HCT116 (cell line): ENCODE results near the gene SECISBP2. TPM values are rescaled to one million over a fixed set of nuclear protein-coding genes. Genes with fewer than 3 reads are reported as not detected.

Source experiments
- ATAC-seq: fragments of 200-7000 bp; cut with Tn5 transposase; 2 replicates; pipeline ENCODE4 v1.9.1; 2020; ENCODE audit warnings: mild to moderate bottlenecking, moderate library complexity
- BruUV-seq: library from RNA; stranded (reverse); fragments of 400-500 nt; replicated peaks from 2 replicates; lab custom pipeline; 2021; lab: Mats Ljungman, UMichigan
- CTCF ChIA-PET: fragments of 300-600 bp; sonication (Branson Sonifier 250); formaldehyde crosslinking; loops from one replicate; lab custom pipeline; 2021; ENCODE audit warnings: antibody characterized with exemption; lab: Charles Lee
- POLR2A ChIA-PET: fragments of 300-600, 350-600 bp; sonication (Branson Sonifier 250); formaldehyde crosslinking; loops from one replicate; lab custom pipeline; 2021; ENCODE audit warnings: antibody characterized with exemption; lab: Charles Lee
- RAD21 ChIA-PET, 2 experiments: fragments of 300-600 bp; sonication (Branson Sonifier 250); formaldehyde crosslinking; loops; one replicate each; lab custom pipeline; 2023; ENCODE audit warnings: low total read pairs in 2 of 2; ENCODE audit not compliant: uncharacterized antibody in 2 of 2, unreplicated experiment in 2 of 2, low non-redundant PET in 1 of 2; lab: Charles Lee
- DNase-seq: peaks from one replicate; pipeline ENCODE4 v3.0.0-alpha.2; 2010; ENCODE audit warnings: low read depth, low spot score
- H2AFZ ChIP-seq: fragments of 200-600 bp; shearing (Covaris generic), sonication (generic); 2 replicates; pipeline ENCODE4 v1.6.1; 2017; ENCODE audit warnings: low read depth, mixed run types, mixed read lengths, antibody characterized with exemption, low read length; ENCODE audit not compliant: poor library complexity, severe bottlenecking
- H3K27ac ChIP-seq: 2 replicates; pipeline ENCODE4 v1.5.1; 2012; ENCODE audit warnings: low read depth, low read length
- H3K27me3 ChIP-seq: fragments of 200-600 bp; sonication (generic); 2 replicates; pipeline ENCODE4 v1.6.1; 2016; ENCODE audit warnings: mixed run types, low read length, mixed read lengths; ENCODE audit not compliant: insufficient read depth
- H3K36me3 ChIP-seq, 2 experiments: fragments of 200-500 bp in 1 of 2; fragments of 200-600 bp in 1 of 2; sonication (Bioruptor generic) in 1 of 2; sonication (generic) in 1 of 2; 2 replicates each; pipeline versions ENCODE4 v1.5.1 to v1.6.1; 2014 to 2016; ENCODE audit warnings: low read length in 2 of 2, inconsistent platforms in 1 of 2, mixed read lengths in 1 of 2, mixed run types in 1 of 2; ENCODE audit not compliant: insufficient read depth in 2 of 2, control insufficient read depth in 1 of 2
- H3K4me1 ChIP-seq, 2 experiments: fragments of 200-600 bp in 1 of 2; sonication (generic) in 1 of 2; 2 replicates each; pipeline versions ENCODE4 v1.5.1 to v1.6.1; 2012 to 2017; ENCODE audit warnings: low read length in 2 of 2, inconsistent platforms in 1 of 2, mild to moderate bottlenecking in 1 of 2, mixed read lengths in 1 of 2, mixed run types in 1 of 2, moderate library complexity in 1 of 2; ENCODE audit not compliant: insufficient read depth in 2 of 2, control insufficient read depth in 1 of 2
- H3K4me2 ChIP-seq: fragments of 200-600 bp; sonication (generic); 2 replicates; pipeline ENCODE4 v1.6.1; 2017; ENCODE audit warnings: mixed run types, low read length, mixed read lengths
- H3K4me3 ChIP-seq, 2 experiments: fragments of 200-600 bp in 1 of 2; sonication (generic) in 1 of 2; replicated peaks in 1 of 2; 2 replicates each; pipeline ENCODE4 v1.5.1; 2011 to 2016; ENCODE audit warnings: low read length in 2 of 2, control low read depth in 1 of 2, low read depth in 1 of 2, mild to moderate bottlenecking in 1 of 2, mixed read lengths in 1 of 2, mixed run types in 1 of 2
- H3K79me2 ChIP-seq: fragments of 200-600 bp; sonication (generic); 2 replicates; pipeline ENCODE4 v1.6.1; 2017; ENCODE audit warnings: mild to moderate bottlenecking, mixed run types, low read length, moderate library complexity, mixed read lengths; ENCODE audit not compliant: insufficient read depth
- H3K9ac ChIP-seq: fragments of 200-600 bp; sonication (generic); 2 replicates; pipeline ENCODE4 v1.6.1; 2016; ENCODE audit warnings: low read length, mixed read lengths
- H3K9me2 ChIP-seq: fragments of 200-600 bp; sonication (generic), shearing (Covaris generic); 2 replicates; pipeline ENCODE4 v1.6.1; 2017; ENCODE audit warnings: mixed run types, mild to moderate bottlenecking, moderate library complexity; ENCODE audit not compliant: insufficient read depth
- H3K9me3 ChIP-seq, 2 experiments: fragments of 200-500 bp in 1 of 2; fragments of 200-600 bp in 1 of 2; sonication (Bioruptor generic) in 1 of 2; sonication (generic) in 1 of 2; 2 replicates each; pipeline ENCODE4 v1.6.1; 2014 to 2017; ENCODE audit warnings: low read length in 2 of 2, mixed read lengths in 2 of 2, inconsistent platforms in 1 of 2, low read depth in 1 of 2, mild to moderate bottlenecking in 1 of 2, mixed run types in 1 of 2, moderate library complexity in 1 of 2; ENCODE audit not compliant: control insufficient read depth in 1 of 2, insufficient read depth in 1 of 2
- H4K20me1 ChIP-seq: fragments of 200-600 bp; sonication (generic), shearing (Covaris generic); 2 replicates; pipeline ENCODE4 v1.6.1; 2017; ENCODE audit warnings: mixed run types, mild to moderate bottlenecking, moderate library complexity; ENCODE audit not compliant: insufficient read depth
- ATF3 ChIP-seq: IDR thresholded peaks from 2 replicates; pipeline ENCODE4 v1.6.1; 2012
- CTCF ChIP-seq, 3 experiments: fragments of 200-600 bp in 1 of 3; sonication (generic) in 1 of 3; IDR thresholded peaks in 2 of 3; conservative IDR thresholded peaks in 1 of 3; 2 replicates each; pipeline ENCODE4 v1.5.1; 2012 to 2017; ENCODE audit warnings: low read depth in 2 of 3, low read length in 2 of 3, antibody characterized with exemption in 1 of 3, borderline replicate concordance in 1 of 3, control low read depth in 1 of 3, mild to moderate bottlenecking in 1 of 3, mixed read lengths in 1 of 3, mixed run types in 1 of 3, moderate library complexity in 1 of 3; ENCODE audit not compliant: insufficient read depth in 1 of 3
- ELF1 ChIP-seq: IDR thresholded peaks from 2 replicates; pipeline ENCODE4 v1.6.1; 2012; ENCODE audit warnings: low read depth, borderline replicate concordance
- EZH2 ChIP-seq: fragments of 200-600 bp; sonication (generic); IDR thresholded peaks from 2 replicates; pipeline ENCODE4 v1.6.1; 2017; ENCODE audit warnings: antibody characterized with exemption, mixed run types
- EZH2phosphoT487 ChIP-seq: fragments of 200-600 bp; IDR thresholded peaks from 2 replicates; pipeline ENCODE4 v1.6.1; 2018; ENCODE audit warnings: antibody characterized with exemption, borderline replicate concordance
- MAX ChIP-seq: IDR thresholded peaks from 2 replicates; pipeline ENCODE4 v1.6.1; 2012
- POLR2AphosphoS5 ChIP-seq: IDR thresholded peaks from 2 replicates; pipeline ENCODE4 v1.6.1; 2011; ENCODE audit warnings: mild to moderate bottlenecking, low read depth, low read length, moderate library complexity
- SP1 ChIP-seq: IDR thresholded peaks from 2 replicates; pipeline ENCODE4 v1.6.1; 2012; ENCODE audit warnings: low read depth
- TCF7L2 ChIP-seq: IDR thresholded peaks from 2 replicates; pipeline ENCODE4 v1.7.0; 2011; ENCODE audit warnings: borderline replicate concordance, inconsistent platforms; ENCODE audit not compliant: insufficient read depth, insufficient read length; ENCODE audit errors: extremely low read depth
- ZBTB33 ChIP-seq: IDR thresholded peaks from 2 replicates; pipeline ENCODE4 v1.6.1; 2011; ENCODE audit warnings: mild to moderate bottlenecking, low read length, moderate library complexity; ENCODE audit not compliant: insufficient replicate concordance; ENCODE audit errors: extremely low read depth
- ZNF274 ChIP-seq: fragments of 200-500 bp; sonication (Bioruptor generic); IDR thresholded peaks from 2 replicates; pipeline ENCODE4 v1.6.1; 2014; ENCODE audit warnings: mild to moderate bottlenecking, low read depth, low read length, inconsistent platforms
- intact Hi-C: fragments of 100-400 bp; cut with micrococcal nuclease; formaldehyde crosslinking; loops from 2 replicates; pipeline ENCODE4 v1.10.0; 2022
- total RNA-seq: library from RNA; stranded (reverse); gene quantifications from one replicate; pipeline ENCODE4 v1.2.1, GENCODE V29; 2021; ENCODE audit not compliant: unreplicated experiment

The SECISBP2 gene
- total RNA-seq, 1 experiment from 2014 or later, result 41.6 TPM

GRCh38 chr9:89380437-89381307, 62.4 kb downstream of the SECISBP2 start:
- Histone ChIP-seq H3K79me2 (no peaks in the 10 kb centered on the region), H3K4me3 (no peak overlapping the region)
- POLR2A ChIA-PET, result no interaction called here

More at GRCh38 chr9:89380437-89381307, 62.4 kb downstream of the SECISBP2 start:
- H3K9me2 ChIP-seq, result no peaks in the 10 kb centered on the region
- ATAC-seq (no peak), DNase-seq (no peak)
- no peak overlapping the region for H2AFZ ChIP-seq
- BruUV-seq, result no TSS peak
- H3K4me2 ChIP-seq, result no peak overlapping the region
- intact Hi-C loops, result no loop called here
- CTCF ChIA-PET, result no interaction called here
- no peak overlapping the region for H3K27ac ChIP-seq
- H4K20me1 ChIP-seq, result no peaks in the 10 kb centered on the region
- peaks cover 0 to 3% of the 10 kb centered on the region in 2 experiments; a peak in 2 of 4 replicates for H3K36me3 ChIP-seq
- H3K9me3 ChIP-seq, result no peaks in the 10 kb centered on the region
- RAD21 ChIA-PET, result no interaction called here
- H3K4me1 ChIP-seq, result no peaks in the 10 kb centered on the region
- H3K27me3 ChIP-seq, result no peaks in the 10 kb centered on the region
- no peak overlapping the region for H3K9ac ChIP-seq
- TF ChIP-seq SP1 (no peak), ZBTB33 (no peak), MAX (no peak), ZNF274 (no peak), EZH2 (no peak), EZH2phosphoT487 (no peak), POLR2AphosphoS5 (no peak), CTCF (IDR thresholded peaks at IDR 0.05 in 2 of 3, conservative IDR thresholded peaks at IDR 0.05 in 1 of 3; ENCODE audit: borderline replicate concordance in 1 of 3, insufficient read depth in 1 of 3, low read depth in 2 of 3, low read length in 2 of 3) (no peak), ELF1 (no peak), ATF3 (no peak), TCF7L2 (no peak)
